Progenitor cell of endocrine pancreas (in vitro differentiated cells): Measurements from ENCODE around the gene FAM83E. TPM values are rescaled to one million over a fixed set of nuclear protein-coding genes. Genes with fewer than 3 reads are reported as not detected.

Experiments used
- DNase-seq: peaks from one replicate; pipeline ENCODE4 v3.0.0; 2021; ENCODE audit warnings: low spot score; ENCODE audit not compliant: unreplicated experiment
- H3K27ac Mint-ChIP-seq: 2 replicates; pipeline ENCODE4 v1.8.0; 2021; ENCODE audit warnings: mild to moderate bottlenecking, moderate library complexity, mixed read lengths
- H3K27me3 Mint-ChIP-seq: 2 replicates; pipeline ENCODE4 v1.8.0; 2021; ENCODE audit warnings: mixed read lengths
- H3K36me3 Mint-ChIP-seq: 2 replicates; pipeline ENCODE4 v1.8.0; 2022; ENCODE audit warnings: mixed read lengths; ENCODE audit not compliant: insufficient read depth
- H3K4me1 Mint-ChIP-seq: 2 replicates; pipeline ENCODE4 v1.8.0; 2021; ENCODE audit warnings: low read depth, mixed read lengths
- H3K4me3 Mint-ChIP-seq: 2 replicates; pipeline ENCODE4 v1.8.0; 2021; ENCODE audit warnings: low read depth, mild to moderate bottlenecking, moderate library complexity, mixed read lengths
- H3K9me3 Mint-ChIP-seq: 2 replicates; pipeline ENCODE4 v1.8.0; 2021; ENCODE audit warnings: low read depth, mixed read lengths
- CTCF ChIP-seq: fragments of 200-600 bp; sonication (generic); IDR thresholded peaks from one replicate; pipeline ENCODE4 v1.5.0; 2021; ENCODE audit warnings: antibody characterized with exemption, mild to moderate bottlenecking; ENCODE audit not compliant: unreplicated experiment
- total RNA-seq: library from RNA; stranded (reverse); gene quantifications from 2 replicates; pipeline ENCODE4 v1.2.1, GENCODE V29; 2021

The FAM83E gene
- total RNA-seq, 1 donor from 2014 or later = 4.3 TPM

- Mint-ChIP-seq H3K9me3 (no peaks in the 10 kb centered on the region), H3K4me1 (peaks cover 34% of the 10 kb centered on the region), H3K27ac (no peak overlapping the region), H3K27me3 (no peaks in the 10 kb centered on the region), H3K36me3 (peaks cover 11% of the 10 kb centered on the region), H3K4me3 (peak overlapping the region; percentile 61)
- DNase-seq = no peak
- TF ChIP-seq CTCF = no peak
These were observed 1.7 kb upstream of the FAM83E start for GRCh38 chr19:48616491-48617056.

- Mint-ChIP-seq H3K9me3 (no peaks in the 10 kb centered on the region), H3K4me3 (peak overlapping the region; percentile 61), H3K27me3 (no peaks in the 10 kb centered on the region), H3K27ac (no peak overlapping the region), H3K4me1 (peaks cover 32% of the 10 kb centered on the region), H3K36me3 (peaks cover 11% of the 10 kb centered on the region)
- TF ChIP-seq CTCF = no peak
- DNase-seq = no peak
These were observed 1.2 kb upstream of the FAM83E start for GRCh38 chr19:48616041-48616436.

GRCh38 chr19:48615231-48616040 lies 560 bp upstream of the FAM83E start:
- peaks cover 11% of the 10 kb centered on the region for H3K36me3 Mint-ChIP-seq
- peaks cover 32% of the 10 kb centered on the region for H3K4me1 Mint-ChIP-seq
- peak overlapping the region; percentile 44 for H3K4me3 Mint-ChIP-seq
- H3K9me3 Mint-ChIP-seq = no peaks in the 10 kb centered on the region
- H3K27me3 Mint-ChIP-seq = no peaks in the 10 kb centered on the region
- DNase-seq = no peak
- peak overlapping the region; percentile 82 for H3K27ac Mint-ChIP-seq
- TF ChIP-seq CTCF = no peak

GRCh38 chr19:48613852-48614435 lies 932 bp downstream of the FAM83E start:
- no peaks in the 10 kb centered on the region for H3K27me3 Mint-ChIP-seq
- DNase-seq = no peak
- no peak overlapping the region for H3K4me3 Mint-ChIP-seq

More at GRCh38 chr19:48613852-48614435, 932 bp downstream of the FAM83E start:
- TF ChIP-seq CTCF = no peak
- Mint-ChIP-seq H3K36me3 (peaks cover 10% of the 10 kb centered on the region), H3K27ac (peak overlapping the region; percentile 90), H3K9me3 (no peaks in the 10 kb centered on the region), H3K4me1 (peaks cover 28% of the 10 kb centered on the region)
